HG03280 (cell line): ENCODE measurements around the gene NOSIP.
"Not testable (repeated sequence)": the region's sequence is repeated elsewhere in the genome, so short reads cannot be mapped to it uniquely, and the experiment has no call there.

Source experiments
- ATAC-seq: cut with Tn5 transposase; IDR thresholded peaks from one replicate; pipeline ENCODE4 v1.9.1; 2021; ENCODE audit warnings: mild to moderate bottlenecking, moderate library complexity; ENCODE audit not compliant: unreplicated experiment

The NOSIP gene, protein sequence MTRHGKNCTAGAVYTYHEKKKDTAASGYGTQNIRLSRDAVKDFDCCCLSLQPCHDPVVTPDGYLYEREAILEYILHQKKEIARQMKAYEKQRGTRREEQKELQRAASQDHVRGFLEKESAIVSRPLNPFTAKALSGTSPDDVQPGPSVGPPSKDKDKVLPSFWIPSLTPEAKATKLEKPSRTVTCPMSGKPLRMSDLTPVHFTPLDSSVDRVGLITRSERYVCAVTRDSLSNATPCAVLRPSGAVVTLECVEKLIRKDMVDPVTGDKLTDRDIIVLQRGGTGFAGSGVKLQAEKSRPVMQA

GRCh38 chr19:49580264-49581006, at the start of gene NOSIP:
Gene NOSIP, minus strand, starts transcription at chr19:49580556. Its CDS starts 19,865 bp downstream, at chr19:49560691.
- peak; percentile 91 for ATAC-seq

- ATAC-seq: no peak
These were observed 49.3 kb upstream of the NOSIP start for GRCh38 chr19:49629659-49630058.

GRCh38 chr19:49626226-49626625, 45.9 kb upstream of the NOSIP start:
- no peak for ATAC-seq

GRCh38 chr19:49624967-49625910, 44.9 kb upstream of the NOSIP start:
- no peak for ATAC-seq

DNA sequence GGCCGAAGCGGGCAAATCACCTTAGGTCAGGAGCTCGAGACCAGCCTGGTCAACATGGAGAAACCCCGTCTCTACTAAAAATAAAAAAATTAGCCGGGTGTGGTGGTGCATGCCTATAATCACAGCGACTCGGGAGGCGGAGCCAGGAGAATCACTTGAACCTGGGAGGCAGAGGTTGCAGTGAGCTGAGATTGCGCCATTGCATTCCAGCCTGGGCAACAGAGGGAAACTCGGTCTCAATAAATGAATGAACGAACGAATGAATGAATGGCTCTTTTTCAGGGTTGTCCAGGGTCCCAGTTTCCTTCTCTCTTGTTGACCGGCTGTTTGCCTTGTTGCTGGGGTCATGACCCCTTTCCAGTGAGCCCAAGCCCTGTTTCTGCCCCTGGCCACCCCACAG, 37.5 kb upstream of the NOSIP start:
- not testable (repeated sequence) for ATAC-seq

- no peak for ATAC-seq
These were observed 36.6 kb upstream of the NOSIP start for GRCh38 chr19:49616945-49617344.

DNA sequence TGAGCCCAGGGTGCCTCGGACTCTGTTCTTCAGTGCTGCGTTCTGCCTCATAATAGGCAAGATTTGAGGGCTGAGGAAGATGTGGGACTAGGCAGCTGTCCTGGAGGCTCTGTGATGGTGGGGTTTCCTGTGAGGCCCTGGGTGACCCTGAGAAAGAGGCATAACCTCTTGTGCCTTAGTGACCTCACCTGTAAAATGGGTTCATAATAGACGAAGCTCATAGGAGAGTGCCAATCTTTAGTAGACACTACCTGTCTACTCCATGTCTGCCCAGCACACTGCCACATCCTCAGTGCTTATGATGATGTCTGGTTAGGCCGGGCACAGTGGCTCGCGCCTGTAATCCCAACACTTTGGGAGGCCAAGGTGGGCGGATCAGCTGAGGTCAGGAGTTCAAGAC, 36.2 kb upstream of the NOSIP start:
- no peak for ATAC-seq

GRCh38 chr19:49615861-49616260, 35.5 kb upstream of the NOSIP start:
- ATAC-seq: no peak

DNA sequence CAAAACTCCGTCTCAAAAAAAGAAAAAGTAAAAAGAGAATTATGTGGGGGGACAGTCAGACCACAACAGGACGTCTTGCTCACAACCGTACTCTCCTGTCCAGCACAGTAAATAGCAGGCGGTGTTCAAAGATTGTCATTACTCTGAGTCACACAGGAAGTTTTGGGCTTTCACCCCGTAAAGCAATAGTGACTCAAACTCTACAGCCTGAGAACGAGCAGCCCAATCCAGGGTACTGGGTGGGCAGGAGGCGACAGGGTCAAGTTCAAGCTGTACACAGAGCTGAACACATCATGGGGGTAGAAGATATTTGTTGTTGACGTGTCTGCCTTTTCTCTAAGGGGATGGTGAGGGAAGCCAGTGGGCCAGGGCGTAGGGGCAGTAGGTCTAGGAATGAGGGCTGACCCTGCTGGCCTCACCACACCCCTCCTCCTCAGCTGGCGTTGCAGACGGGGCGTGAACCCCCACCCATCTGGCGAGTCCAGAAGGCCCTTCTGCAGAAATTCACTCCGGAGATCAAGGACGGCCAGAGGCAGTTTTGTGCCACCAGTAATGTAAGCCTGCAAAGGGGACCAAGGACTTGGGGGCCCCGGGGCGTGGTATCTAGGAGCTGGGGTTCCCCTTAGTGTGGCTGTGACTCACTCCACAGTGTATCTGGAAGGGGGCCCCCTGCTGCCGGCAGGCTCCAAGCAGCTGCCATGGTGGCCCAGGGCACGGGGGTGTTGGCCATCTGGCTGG, 33.9 kb upstream of the NOSIP start:
- no peak for ATAC-seq

DNA sequence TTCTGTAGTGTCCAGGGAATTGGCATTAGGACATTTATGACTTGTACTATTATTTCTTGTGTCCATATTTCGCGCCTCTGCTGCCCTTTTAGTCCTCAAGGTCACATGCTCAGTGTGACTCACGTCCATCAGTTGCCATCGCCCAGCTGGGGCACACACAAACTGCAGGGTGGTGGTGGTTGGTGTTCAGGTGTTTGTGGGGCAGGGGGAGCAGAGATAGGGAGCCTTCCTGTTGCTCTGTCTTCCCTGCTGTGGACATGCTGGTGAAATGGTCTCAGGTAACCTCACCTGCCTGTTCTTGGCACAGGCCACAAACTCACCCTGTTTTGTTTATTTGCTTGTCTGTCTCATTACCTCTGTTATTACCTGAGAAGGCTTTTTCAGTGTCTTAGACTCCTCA, 33.0 kb upstream of the NOSIP start:
- ATAC-seq: no peak

DNA sequence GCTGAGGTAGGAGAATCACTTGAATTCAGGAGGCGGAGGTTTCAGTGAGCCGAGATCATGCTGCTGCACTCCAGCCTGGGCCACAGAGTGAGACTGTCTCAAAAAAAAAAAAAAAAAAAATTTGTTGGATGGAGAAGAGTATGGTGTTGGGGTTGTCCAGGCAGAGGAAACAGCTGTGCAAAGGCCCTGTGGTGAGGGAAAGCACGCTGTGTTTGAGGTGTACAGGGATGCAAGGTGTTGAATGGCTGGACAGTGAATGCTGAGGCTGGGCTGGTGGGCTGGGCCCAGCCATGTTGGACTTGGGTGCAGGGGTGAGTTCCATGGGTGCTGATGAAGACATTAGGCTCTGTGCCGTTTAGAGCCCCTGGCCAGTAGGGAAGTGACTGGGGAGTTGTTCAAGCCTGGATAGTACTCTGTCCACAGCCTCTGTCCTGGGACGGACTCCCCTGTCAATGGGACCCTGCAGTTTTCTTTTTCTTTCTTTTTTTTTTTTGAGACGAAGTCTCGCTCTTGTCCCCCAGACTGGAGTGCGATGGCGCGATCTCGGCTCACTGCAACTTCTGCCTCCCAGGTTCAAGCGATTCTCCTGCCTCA, 29.2 kb upstream of the NOSIP start:
- ATAC-seq: no peak

DNA sequence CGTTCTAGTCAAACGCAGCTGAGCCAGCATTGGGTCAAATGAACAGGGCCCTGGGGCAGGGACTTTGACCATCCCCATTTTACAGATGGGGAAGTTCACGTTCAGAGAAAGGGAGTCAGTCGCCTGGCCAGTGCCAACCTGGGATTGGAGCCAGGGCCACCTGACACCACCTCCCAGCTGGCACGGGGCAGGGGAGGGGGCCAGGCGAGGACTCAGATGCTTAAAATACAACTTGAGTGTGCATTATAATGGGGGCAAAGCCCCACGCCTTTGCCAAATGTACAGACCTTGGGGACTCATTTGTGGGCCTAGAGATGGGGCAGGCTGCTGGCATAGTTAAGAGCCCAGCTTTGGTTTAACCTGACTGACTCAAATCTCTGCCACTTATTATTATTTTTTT, 25.2 kb upstream of the NOSIP start:
- ATAC-seq: no peak

DNA sequence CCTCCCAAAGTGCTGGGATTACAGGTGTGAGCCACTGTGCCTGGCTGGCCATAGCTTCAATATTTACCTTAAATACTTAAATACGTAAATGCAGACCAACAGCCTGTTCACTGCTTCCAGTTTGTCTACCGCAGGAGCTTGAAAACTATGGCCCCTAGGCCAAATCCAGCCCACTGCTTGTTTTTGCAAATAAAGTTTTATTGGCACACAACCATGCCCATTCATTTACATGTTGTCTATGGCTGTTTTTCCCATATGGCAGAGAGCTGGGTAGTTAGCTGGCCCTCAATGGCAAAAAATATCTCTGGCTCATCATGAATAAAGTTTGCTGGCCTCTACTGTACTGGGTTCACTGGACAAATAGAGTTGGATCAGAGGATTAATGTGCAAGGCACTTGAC, 22.4 kb upstream of the NOSIP start:
- no peak for ATAC-seq

DNA sequence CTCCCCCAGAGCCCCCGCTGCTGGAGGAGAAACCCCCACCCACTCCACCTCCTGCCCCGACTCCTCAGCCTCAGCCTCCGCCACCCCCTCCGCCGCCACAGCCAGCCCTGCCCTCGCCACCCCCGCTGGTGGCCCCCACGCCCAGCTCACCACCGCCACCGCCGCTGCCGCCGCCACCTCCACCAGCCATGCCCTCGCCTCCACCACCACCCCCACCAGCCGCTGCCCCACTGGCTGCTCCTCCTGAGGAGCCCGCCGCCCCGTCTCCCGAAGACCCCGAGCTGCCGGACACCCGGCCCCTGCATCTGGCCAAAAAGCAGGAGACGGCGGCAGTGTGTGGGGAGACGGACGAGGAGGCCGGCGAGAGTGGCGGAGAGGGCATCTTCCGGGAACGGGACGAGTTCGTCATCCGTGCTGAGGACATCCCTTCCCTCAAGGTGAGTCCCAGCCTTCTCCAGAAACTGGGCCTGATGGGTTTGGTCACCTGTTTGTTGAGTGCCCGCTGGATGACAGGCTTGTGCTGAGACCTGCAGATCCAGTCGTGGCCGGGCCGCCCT, 21.2 kb upstream of the NOSIP start:
- ATAC-seq: no peak

GRCh38 chr19:49599378-49600295, 19.3 kb upstream of the NOSIP start:
- ATAC-seq: no peak

- no peak for ATAC-seq
These were observed 17.3 kb upstream of the NOSIP start for GRCh38 chr19:49597703-49597974.

GRCh38 chr19:49596954-49597702, 16.8 kb upstream of the NOSIP start:
- no peak for ATAC-seq

DNA sequence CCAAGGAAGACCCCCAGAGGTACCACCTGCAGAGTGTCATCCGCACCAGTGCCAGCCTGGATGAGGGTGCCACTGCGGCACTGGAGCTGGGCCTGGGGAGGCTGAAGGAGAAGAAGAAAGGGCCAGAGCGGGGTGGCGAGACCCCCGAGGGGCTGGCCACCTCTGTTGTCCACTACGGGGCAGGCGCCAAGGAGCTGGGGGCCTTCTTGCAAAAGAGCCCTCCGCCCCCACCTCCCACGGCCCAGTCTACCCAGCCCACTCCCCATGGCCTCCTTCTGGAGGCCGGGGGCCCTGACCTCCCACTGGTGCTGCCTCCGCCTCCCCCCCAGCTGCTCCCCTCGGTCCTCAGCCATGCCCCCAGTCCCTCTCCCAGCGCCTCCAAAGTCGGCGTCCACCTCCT, 16.1 kb upstream of the NOSIP start:
- no peak for ATAC-seq
